ENCODE data around the gene ZNF230. TPM values are rescaled to one million over a fixed set of nuclear protein-coding genes. Genes with fewer than 3 reads are reported as not detected.

The ZNF230 gene
- total RNA-seq, 6 experiments from 2014 or later: 1.3 to 2.6 (median 2.0) TPM

- DNase-seq: no peak
- H3K9me3 Mint-ChIP-seq: peaks cover 44% of the 10 kb centered on the region
- H3K4me3 Mint-ChIP-seq: no peak overlapping the region
- no peak for TF ChIP-seq CTCF (IDR thresholded peaks at IDR 0.05)
- H3K27ac Mint-ChIP-seq: no peak overlapping the region
- no peaks in the 10 kb centered on the region for H3K27me3 Mint-ChIP-seq (ENCODE audit: insufficient read depth)
- H3K4me1 Mint-ChIP-seq (ENCODE audit: low read depth): no peaks in the 10 kb centered on the region
- H3K36me3 Mint-ChIP-seq (ENCODE audit: low read depth): peaks cover 37% of the 10 kb centered on the region
These were observed 26.0 kb upstream of the ZNF230 start for GRCh38 chr19:43976732-43977131.

GRCh38 chr19:43983544-43983911, 19.2 kb upstream of the ZNF230 start:
- no peak for DNase-seq
- Mint-ChIP-seq H3K9me3 (0 out of 2 replicates have a peak, but pooled peaks cover under 1% of the 10 kb centered on the region), H3K27me3 (ENCODE audit: insufficient read depth) (no peaks in the 10 kb centered on the region; the same call in 1 of the 2 replicates), H3K4me3 (peak overlapping the region; percentile 97), H3K4me1 (ENCODE audit: low read depth) (peaks cover 10% of the 10 kb centered on the region), H3K36me3 (ENCODE audit: low read depth) (peaks cover 12% of the 10 kb centered on the region), H3K27ac (peak overlapping the region; percentile 20; the same call in 1 of the 2 replicates)
- TF ChIP-seq CTCF (IDR thresholded peaks at IDR 0.05): no peak

GRCh38 chr19:43983912-43984686, 18.7 kb upstream of the ZNF230 start, which contains the start of gene ZNF155:
ZNF155 (plus strand) TSS chr19:43984188; CDS start chr19:43988544, 4,356 bp downstream.
- H3K27ac Mint-ChIP-seq: peak within 1 kb of the TSS; percentile 92
- H3K9me3 Mint-ChIP-seq: no peaks in the 10 kb centered on the region
- no peaks in the 10 kb centered on the region; the same call in 1 of the 2 replicates for H3K27me3 Mint-ChIP-seq (ENCODE audit: insufficient read depth)
- no peak for TF ChIP-seq CTCF (IDR thresholded peaks at IDR 0.05)
- H3K36me3 Mint-ChIP-seq (ENCODE audit: low read depth): peaks cover 17% of the 10 kb centered on the region
- H3K4me1 Mint-ChIP-seq (ENCODE audit: low read depth): peaks cover 10% of the 10 kb centered on the region
- peak within 1 kb of the TSS; percentile 97 for H3K4me3 Mint-ChIP-seq
- DNase-seq: peak; percentile 98

DNA sequence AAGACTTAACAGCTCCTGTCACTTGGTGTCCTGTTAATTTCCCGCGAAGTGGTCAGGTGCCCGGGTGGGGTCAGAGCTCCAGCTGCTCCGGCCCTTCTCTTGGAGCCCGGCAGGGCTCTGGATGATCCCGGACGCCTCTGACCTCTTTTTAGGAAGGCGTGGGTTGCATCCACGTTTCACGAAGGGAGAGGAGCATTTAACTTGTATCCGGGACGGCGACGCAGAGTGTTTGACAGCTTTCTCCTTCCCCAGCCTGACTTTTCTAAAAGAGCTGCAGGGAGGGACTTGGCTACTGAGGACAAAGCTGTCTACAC, 18.1 kb upstream of the ZNF230 start:
- peak overlapping the region; percentile 92 for H3K27ac Mint-ChIP-seq
- no peak for TF ChIP-seq CTCF (IDR thresholded peaks at IDR 0.05)

GRCh38 chr19:43997631-43998290, 5.0 kb upstream of the ZNF230 start:
- no peaks in the 10 kb centered on the region; the same call in 1 of the 2 replicates for H3K27me3 Mint-ChIP-seq (ENCODE audit: insufficient read depth)
- peaks cover 9% of the 10 kb centered on the region for H3K9me3 Mint-ChIP-seq
- H3K27ac Mint-ChIP-seq: no peak overlapping the region
- DNase-seq: no peak
- H3K36me3 Mint-ChIP-seq (ENCODE audit: low read depth): peaks cover 35% of the 10 kb centered on the region
- TF ChIP-seq CTCF (IDR thresholded peaks at IDR 0.05): no peak
- no peak overlapping the region for H3K4me3 Mint-ChIP-seq
- peaks cover 10% of the 10 kb centered on the region for H3K4me1 Mint-ChIP-seq (ENCODE audit: low read depth)

More for the DNA sequence above, 18.1 kb upstream of the ZNF230 start:
- Mint-ChIP-seq H3K27me3 (ENCODE audit: insufficient read depth) (no peaks in the 10 kb centered on the region; the same call in 1 of the 2 replicates), H3K4me3 (peak overlapping the region; percentile 97), H3K36me3 (ENCODE audit: low read depth) (peaks cover 19% of the 10 kb centered on the region), H3K4me1 (ENCODE audit: low read depth) (peaks cover 10% of the 10 kb centered on the region), H3K9me3 (no peaks in the 10 kb centered on the region)
- no peak for DNase-seq

All from HFFc6 (cell line).